Non-pigmented ciliary epithelial cell (primary cell): ENCODE measurements around the gene TRMT10B.
A peak's percentile ranks its signal among the peaks of the same experiment; 100 is the strongest.
"Not testable (repeated sequence)": the region's sequence is repeated elsewhere in the genome, so short reads cannot be mapped to it uniquely, and the experiment has no call there.

Source experiments
- DNase-seq: peaks from one replicate; pipeline ENCODE4 v3.0.0-alpha.2; 2010; ENCODE audit warnings: low read depth

Gene TRMT10B

GRCh38 chr9:37751186-37751585, 2.4 kb upstream of the TRMT10B start:
- no peak for DNase-seq

DNA sequence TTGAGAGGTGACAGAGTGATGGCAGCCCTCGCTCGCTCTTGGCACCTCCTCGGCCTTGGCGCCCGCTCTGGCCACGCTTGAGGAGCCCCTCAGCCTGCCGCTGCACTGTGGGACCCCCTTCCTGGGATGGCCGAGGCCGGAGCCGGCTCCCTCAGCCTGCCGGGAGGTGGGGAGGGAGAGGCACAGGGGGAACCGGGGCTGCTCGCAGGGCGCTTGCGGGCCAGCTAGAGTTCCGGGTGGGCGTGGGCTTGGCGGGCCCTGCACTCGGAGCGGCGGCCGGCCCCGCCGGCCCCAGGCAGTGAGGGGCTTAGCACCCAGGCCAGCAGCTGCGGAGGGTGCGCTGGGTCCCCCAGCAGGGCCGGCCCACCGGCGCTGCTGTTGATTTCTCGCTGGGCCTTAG, 1.9 kb upstream of the TRMT10B start:
- not testable (repeated sequence) for DNase-seq

- DNase-seq, result not testable (repeated sequence)
Measured at GRCh38 chr9:37752112-37752511, 1.5 kb upstream of the TRMT10B start.

DNA sequence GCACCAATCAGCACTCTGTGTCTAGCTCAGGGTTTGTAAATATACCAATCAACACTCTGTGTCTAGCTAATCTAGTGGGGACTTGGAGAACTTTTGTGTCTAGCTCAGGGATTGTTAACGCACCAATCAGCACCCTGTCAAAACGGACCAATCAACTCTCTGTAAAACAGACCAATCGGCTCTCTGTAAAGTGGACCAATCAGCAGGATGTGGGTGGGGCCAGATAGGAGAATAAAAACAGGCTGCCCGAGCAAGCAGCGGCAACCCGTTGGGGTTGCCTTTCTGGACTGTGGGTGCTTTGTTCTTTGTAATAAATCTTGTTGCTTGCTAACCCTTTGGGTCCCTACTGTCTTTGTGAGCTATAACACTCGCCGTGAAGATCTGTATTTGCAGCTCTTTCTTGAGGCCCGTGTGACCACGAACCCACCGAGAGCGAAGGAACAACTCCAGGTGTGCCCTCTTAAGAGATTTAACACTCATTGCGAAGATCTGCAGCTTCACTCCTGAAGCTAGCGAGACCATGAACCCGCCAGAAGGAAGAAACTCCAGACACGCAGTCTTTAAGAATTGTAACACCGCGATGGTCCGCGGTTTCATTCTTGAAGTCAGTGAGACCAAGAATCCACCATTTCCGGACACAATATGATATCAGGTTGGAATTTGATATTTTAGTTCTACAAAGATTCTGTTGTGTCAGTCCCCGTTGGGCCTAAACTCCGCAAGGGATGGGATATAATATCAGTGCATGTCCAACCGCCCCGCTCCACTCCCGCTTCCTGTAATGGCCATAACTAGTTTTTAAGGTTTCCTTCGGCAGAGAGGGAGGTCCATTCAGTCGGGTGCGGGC, 740 bp upstream of the TRMT10B start:
- no peak for DNase-seq

GRCh38 chr9:37758747-37759146, 5.1 kb downstream of the TRMT10B start:
- no peak for DNase-seq

GRCh38 chr9:37760416-37761161, 7.0 kb downstream of the TRMT10B start:
- DNase-seq, result peak; percentile 52

DNA sequence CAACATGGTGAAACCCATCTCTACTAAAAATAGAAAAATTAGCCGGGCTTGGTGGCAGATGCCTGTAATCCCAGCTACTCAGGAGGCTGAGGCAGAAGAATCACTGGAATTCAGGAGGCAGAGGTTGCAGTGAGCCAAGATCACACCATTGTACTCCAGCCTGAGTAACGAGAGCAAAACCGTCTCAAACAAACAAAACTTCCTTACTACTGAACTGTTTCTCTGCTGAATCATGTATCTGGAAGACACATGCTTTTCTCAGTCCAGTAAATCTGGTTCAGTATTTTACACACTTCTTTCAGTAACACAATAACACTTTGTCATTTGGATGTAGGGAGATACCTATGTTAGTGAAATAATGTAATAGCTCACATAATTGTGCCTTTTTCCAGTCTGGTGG, 7.9 kb downstream of the TRMT10B start:
- peak; percentile 62 for DNase-seq

GRCh38 chr9:37765263-37765662, 11.7 kb downstream of the TRMT10B start:
- not testable (repeated sequence) for DNase-seq

DNA sequence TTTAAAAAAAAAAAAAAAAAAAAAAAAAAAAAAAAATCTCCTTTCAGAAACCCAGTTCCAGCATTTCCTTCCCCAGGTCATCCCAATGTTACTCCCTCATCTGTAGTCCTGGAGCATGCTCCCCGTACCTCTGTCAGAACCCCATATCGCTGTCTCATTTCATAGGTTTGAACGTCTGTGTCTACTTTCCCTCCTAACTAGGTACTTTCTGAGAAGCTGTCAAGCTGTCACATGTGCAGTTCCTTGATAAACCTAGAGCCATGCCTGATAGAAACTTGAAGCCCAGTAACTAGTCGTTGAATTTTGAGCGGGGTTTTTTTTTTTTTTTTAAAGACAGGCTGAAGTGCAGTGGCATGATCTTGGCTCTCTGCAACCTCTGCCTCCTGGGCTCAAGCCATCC, 15.7 kb downstream of the TRMT10B start:
- no peak for DNase-seq

- DNase-seq, result no peak
Measured at GRCh38 chr9:37769995-37770394, 16.4 kb downstream of the TRMT10B start.

GRCh38 chr9:37775216-37775919, 21.8 kb downstream of the TRMT10B start:
- no peak for DNase-seq

- DNase-seq, result no peak
Measured at GRCh38 chr9:37776328-37776727, 22.7 kb downstream of the TRMT10B start.

GRCh38 chr9:37778534-37778933, 24.9 kb downstream of the TRMT10B start:
- DNase-seq, result no peak

- DNase-seq, result no peak
Measured at GRCh38 chr9:37784291-37784615, 30.6 kb downstream of the TRMT10B start.

GRCh38 chr9:37784616-37785483, 31.2 kb downstream of the TRMT10B start, which contains the start of gene EXOSC3:
Gene EXOSC3, minus strand, starts transcription at chr9:37785064. Its CDS starts 20 bp downstream, at chr9:37785044.
- no peak for DNase-seq

- DNase-seq, result no peak
Measured at GRCh38 chr9:37787059-37787458, 33.5 kb downstream of the TRMT10B start.

DNA sequence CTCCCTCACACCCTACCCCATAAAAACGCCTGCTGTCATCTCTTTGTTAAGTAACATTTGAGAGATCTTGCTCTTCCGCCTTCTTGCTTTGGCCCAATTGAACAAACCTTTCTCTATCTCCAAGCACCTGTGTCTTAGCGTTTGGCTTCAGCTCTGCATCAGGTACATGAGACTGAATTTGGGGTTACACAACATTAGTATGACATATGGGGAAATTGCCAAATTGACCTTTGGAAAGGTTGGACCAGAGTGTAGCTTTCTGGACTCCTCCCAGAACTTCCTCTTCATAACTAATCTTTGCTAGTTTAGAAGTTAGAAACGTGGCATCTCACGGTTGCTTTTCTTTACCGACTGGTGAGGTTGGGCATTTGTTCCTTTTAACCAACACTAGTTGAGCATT, 34.7 kb downstream of the TRMT10B start:
- no peak for DNase-seq

- no peak for DNase-seq
Measured at GRCh38 chr9:37790096-37790495, 36.5 kb downstream of the TRMT10B start.

DNA sequence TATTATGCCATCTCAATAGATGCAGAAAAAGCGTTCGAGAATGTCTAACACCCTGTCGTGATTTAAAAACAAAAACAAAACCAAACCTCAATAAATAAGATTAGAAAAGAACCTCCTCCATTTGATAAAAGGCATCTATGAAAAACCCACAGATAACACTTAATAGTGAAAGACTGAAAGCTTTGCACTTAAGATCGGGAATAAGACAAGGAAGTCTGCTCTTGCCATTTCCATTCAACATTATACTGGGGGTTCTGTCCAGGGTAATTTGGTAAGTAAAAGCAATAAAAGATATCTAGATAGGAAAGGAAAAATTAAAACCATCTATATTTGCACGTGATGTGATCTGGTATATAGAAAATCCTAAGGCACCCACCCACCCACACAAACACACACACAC, 38.5 kb downstream of the TRMT10B start:
- no peak for DNase-seq

DNA sequence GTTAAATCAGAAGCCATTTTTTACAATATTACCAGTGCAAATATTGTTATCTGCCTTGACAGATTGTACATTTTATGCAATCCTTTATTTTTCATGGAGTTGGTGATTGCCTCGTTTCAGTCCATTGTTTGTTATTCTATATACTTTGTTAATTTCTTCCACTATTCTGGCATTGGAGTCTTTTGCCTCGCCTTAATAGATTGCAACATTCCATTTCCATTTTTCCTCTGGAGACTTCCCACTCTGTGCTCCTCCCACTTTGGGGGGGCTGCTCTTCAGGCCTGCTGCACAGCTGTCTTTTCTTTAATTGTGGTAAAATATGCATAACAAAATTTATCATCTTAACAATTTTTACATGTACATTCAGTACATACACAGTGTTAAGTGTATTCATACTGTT, 42.6 kb downstream of the TRMT10B start:
- no peak for DNase-seq

DNA sequence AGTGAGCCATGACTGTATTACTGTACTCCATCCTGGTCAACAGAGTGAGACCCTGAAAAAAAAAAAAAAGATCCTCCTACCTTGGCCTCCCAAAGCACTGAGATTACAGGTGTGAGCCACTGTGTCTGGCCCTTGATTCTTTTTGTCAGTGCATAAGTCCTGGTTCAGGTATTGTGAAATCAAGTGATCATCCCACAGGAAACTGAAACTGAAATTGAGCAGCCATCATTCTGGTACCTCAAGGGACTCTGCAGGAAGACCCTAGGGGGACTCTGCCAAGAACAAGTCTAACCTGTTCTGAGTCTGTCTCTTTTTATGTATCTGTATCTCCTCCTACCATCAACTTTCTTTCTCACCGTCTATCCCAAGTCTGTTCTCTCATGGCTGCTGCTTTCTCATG, 45.1 kb downstream of the TRMT10B start:
- no peak for DNase-seq
